DND-41 (cell line): ENCODE results near the gene FXYD5.
A peak's percentile ranks its signal among the peaks of the same experiment; 100 is the strongest.

Source experiments
- ATAC-seq: fragments of 200-7000 bp; cut with Tn5 transposase; 3 replicates; pipeline ENCODE4 v1.9.1; 2021; ENCODE audit warnings: low read depth; ENCODE audit not compliant: insufficient read depth
- DNase-seq: peaks from one replicate; pipeline ENCODE4 v3.0.0-alpha.2; 2020
- H2AFZ ChIP-seq: 2 replicates; pipeline ENCODE4 v1.6.0; 2012; ENCODE audit warnings: low read depth, low read length
- H3K27ac ChIP-seq: 2 replicates; pipeline ENCODE4 v1.5.1; 2012; ENCODE audit warnings: low read length, inconsistent platforms
- H3K27me3 ChIP-seq: fragments of 200-600 bp; sonication (generic); 2 replicates; pipeline ENCODE4 v1.6.0; 2012; ENCODE audit warnings: low read length, mild to moderate bottlenecking, inconsistent platforms; ENCODE audit not compliant: insufficient read depth, poor library complexity
- H3K36me3 ChIP-seq: 2 replicates; pipeline ENCODE4 v1.5.1; 2012; ENCODE audit warnings: low read length, inconsistent platforms; ENCODE audit not compliant: insufficient read depth
- H3K4me1 ChIP-seq: 2 replicates; pipeline ENCODE4 v1.5.1; 2012; ENCODE audit warnings: mild to moderate bottlenecking, low read length; ENCODE audit not compliant: insufficient read depth
- H3K4me2 ChIP-seq: 2 replicates; pipeline ENCODE4 v1.6.0; 2012; ENCODE audit warnings: mild to moderate bottlenecking, moderate library complexity, low read length, inconsistent platforms; ENCODE audit not compliant: insufficient read depth
- H3K4me3 ChIP-seq, 2 experiments: fragments of 200-600 bp in 1 of 2; shearing (Covaris generic) in 1 of 2; 2 replicates each; pipeline ENCODE4 v1.5.1; 2012 to 2016; ENCODE audit warnings: inconsistent platforms in 2 of 2, low read length in 2 of 2, mild to moderate bottlenecking in 2 of 2, low read depth in 1 of 2, moderate library complexity in 1 of 2
- H3K79me2 ChIP-seq: 2 replicates; pipeline ENCODE4 v1.6.0; 2012; ENCODE audit warnings: low read length, inconsistent platforms; ENCODE audit not compliant: insufficient read depth
- H3K9ac ChIP-seq: 2 replicates; pipeline ENCODE4 v1.6.0; 2012; ENCODE audit warnings: low read depth, mild to moderate bottlenecking, inconsistent platforms, low read length, moderate library complexity
- H3K9me3 ChIP-seq: 2 replicates; pipeline ENCODE4 v1.5.1; 2012; ENCODE audit warnings: low read length, moderate library complexity, mild to moderate bottlenecking, inconsistent platforms; ENCODE audit not compliant: insufficient read depth, severe bottlenecking
- H4K20me1 ChIP-seq: 2 replicates; pipeline ENCODE4 v1.6.0; 2012; ENCODE audit warnings: low read length; ENCODE audit not compliant: insufficient read depth
- EZH2 ChIP-seq: IDR thresholded peaks from 3 replicates; pipeline ENCODE4 v1.6.1; 2012; ENCODE audit warnings: borderline replicate concordance, low read depth, mild to moderate bottlenecking, moderate library complexity, low read length, inconsistent platforms; ENCODE audit not compliant: severe bottlenecking
- TF ChIP-seq, protein P1 (sequence below): IDR thresholded peaks from 2 replicates; pipeline ENCODE4 v1.5.1; 2012; ENCODE audit warnings: borderline replicate concordance, low read length, moderate library complexity, mild to moderate bottlenecking; ENCODE audit not compliant: poor library complexity, severe bottlenecking; ENCODE audit errors: extremely low read depth

The FXYD5 gene

DNA sequence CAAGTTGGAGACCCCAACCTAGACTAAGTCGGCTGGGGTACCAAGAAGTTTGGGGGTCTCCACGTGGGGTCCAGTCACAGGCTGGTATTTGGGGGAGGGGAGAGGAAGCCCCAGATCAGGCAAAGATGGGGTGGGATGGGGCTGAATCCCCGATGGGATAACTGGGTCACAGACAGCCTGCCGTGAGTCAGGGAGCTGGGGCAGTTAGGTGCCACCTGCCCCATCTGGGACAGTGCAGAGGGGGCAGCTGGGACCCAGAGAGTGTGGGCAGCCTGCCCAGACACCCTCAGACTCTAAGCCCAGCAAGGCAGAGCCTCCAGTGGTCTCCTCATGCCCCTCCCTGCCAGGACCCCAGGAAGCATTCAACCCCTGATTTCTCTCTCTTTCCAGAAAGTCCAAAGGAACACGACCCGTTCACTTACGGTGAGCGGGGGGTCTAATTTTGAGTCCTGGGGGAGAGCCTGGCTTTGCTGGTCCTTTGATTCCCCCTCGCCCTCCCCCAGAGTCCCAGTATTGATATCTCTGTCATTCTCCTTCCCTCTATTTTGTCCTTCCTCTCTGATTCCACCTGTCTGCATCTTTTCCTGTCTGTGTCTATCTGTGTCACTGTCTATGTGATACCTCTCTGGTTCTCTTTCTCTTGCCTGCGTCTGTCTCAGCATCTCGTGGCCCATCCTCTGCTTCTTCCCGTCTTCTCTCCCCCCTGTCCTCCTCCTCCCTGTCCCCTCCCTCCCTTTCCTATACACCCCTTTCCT lies 14.2 kb upstream of the FXYD5 start:
- Histone ChIP-seq H3K4me2 (peak overlapping the region; percentile 44), H2AFZ (no peak overlapping the region; the same call in 1 of the 2 replicates), H3K36me3 (no peaks in the 10 kb centered on the region), H4K20me1 (peaks cover 9% of the 10 kb centered on the region; the same call in 1 of the 2 replicates), H3K79me2 (no peaks in the 10 kb centered on the region), H3K9ac (no peak overlapping the region), H3K9me3 (no peaks in the 10 kb centered on the region), H3K27ac (no peak overlapping the region), H3K4me1 (peaks cover 11% of the 10 kb centered on the region), H3K4me3 (no peak overlapping the region), H3K27me3 (peaks cover 3% of the 10 kb centered on the region)
- DNase-seq = no peak
- no peak for ATAC-seq
- TF ChIP-seq EZH2 = no peak
- TF ChIP-seq, protein P1, sequence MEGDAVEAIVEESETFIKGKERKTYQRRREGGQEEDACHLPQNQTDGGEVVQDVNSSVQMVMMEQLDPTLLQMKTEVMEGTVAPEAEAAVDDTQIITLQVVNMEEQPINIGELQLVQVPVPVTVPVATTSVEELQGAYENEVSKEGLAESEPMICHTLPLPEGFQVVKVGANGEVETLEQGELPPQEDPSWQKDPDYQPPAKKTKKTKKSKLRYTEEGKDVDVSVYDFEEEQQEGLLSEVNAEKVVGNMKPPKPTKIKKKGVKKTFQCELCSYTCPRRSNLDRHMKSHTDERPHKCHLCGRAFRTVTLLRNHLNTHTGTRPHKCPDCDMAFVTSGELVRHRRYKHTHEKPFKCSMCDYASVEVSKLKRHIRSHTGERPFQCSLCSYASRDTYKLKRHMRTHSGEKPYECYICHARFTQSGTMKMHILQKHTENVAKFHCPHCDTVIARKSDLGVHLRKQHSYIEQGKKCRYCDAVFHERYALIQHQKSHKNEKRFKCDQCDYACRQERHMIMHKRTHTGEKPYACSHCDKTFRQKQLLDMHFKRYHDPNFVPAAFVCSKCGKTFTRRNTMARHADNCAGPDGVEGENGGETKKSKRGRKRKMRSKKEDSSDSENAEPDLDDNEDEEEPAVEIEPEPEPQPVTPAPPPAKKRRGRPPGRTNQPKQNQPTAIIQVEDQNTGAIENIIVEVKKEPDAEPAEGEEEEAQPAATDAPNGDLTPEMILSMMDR = no peak

DNA sequence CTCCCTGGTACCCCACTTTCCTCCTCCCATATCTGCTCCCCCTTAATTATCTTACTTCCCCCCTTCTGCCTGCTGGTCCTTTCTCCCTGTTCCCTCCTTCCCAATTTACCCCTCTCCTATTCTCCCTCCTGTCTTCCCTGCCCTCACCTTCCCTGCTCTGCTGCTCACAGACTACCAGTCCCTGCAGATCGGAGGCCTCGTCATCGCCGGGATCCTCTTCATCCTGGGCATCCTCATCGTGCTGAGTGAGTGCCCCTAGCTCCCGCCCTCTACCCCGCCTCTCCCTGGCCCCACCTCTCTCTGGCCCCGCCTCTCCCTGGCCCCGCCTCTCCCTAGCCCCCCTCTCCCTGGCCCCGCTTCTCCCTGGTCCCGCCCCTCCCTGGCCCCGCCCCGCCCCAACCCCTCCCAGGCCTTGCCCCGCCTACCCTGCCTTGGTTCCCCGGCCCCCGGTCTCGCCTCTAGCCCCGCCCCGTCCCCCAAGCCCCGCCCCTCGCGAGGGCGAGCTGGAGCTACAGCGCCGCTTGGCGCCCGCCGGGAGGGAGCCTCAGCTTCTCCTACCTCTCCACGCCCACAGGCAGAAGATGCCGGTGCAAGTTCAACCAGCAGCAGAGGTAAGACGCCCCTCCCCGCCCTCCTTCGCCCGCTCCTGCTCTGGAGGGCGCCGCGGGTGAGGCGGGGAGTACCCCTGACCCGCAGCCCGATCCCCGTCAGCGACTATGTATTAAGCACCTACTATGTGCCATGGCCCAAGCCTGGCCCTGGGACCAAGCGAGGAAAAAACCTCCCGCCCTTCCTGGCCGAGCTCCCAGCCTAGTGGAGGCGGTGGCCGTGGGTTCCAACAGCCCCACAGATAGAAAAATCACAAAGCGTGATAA lies 13.3 kb upstream of the FXYD5 start:
- Histone ChIP-seq H3K27me3 (peaks cover 3% of the 10 kb centered on the region), H4K20me1 (peaks cover 9% of the 10 kb centered on the region; the same call in 1 of the 2 replicates), H3K36me3 (no peaks in the 10 kb centered on the region), H3K9me3 (no peaks in the 10 kb centered on the region), H3K4me1 (peaks cover 11% of the 10 kb centered on the region), H3K79me2 (no peaks in the 10 kb centered on the region), H2AFZ (peak overlapping the region; percentile 50; the same call in 1 of the 2 replicates), H3K27ac (no peak overlapping the region), H3K4me3 (no peak overlapping the region), H3K4me2 (peak overlapping the region; percentile 49), H3K9ac (no peak overlapping the region)
- ATAC-seq = peak; percentile 90
- peak; percentile 92 for DNase-seq
- TF ChIP-seq, protein P1 = peak; percentile 67
- TF ChIP-seq EZH2 = no peak

DNA sequence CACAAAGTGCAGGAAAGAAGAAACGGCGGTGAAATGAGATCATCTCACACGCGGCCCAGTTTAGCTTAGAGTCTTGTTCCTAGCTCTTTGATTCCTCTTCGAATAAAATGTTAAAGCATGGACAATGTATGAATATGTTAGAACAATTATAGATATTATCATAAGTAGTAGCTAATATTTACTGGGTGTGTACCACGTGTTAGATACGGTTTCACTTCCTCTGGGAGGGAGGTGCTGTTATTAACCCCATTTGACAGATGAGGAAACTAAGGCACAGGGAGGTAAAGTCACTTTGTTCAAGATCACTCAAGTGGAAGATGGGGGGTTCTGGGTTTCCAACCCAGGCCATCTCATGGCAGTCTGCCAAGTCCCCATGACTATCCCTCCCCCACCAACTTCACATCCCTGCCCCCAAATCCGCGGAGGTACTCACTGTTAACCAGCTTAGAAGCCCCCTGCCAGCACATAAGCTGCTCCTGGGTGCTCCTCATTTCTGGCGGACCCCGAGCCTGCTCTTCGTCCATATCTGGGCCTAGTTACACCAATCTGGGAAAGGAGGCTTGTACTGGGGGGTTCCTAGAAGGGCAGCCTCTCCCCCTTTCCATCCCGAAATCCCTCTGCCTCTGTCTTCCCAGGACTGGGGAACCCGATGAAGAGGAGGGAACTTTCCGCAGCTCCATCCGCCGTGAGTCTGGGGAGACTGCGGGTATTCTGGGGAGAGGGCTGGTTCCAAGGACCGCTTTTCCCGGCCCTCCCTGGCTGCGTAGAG lies 12.5 kb upstream of the FXYD5 start:
- Histone ChIP-seq H3K9me3 (no peaks in the 10 kb centered on the region), H2AFZ (no peak overlapping the region)

More for the DNA sequence above, 12.5 kb upstream of the FXYD5 start:
- DNase-seq (no peak), ATAC-seq (no peak)
- peaks cover 11% of the 10 kb centered on the region for H3K4me1 ChIP-seq
- H3K27me3 ChIP-seq = peaks cover 3% of the 10 kb centered on the region
- TF ChIP-seq, protein P1 = no peak
- no peak for TF ChIP-seq EZH2
- no peaks in the 10 kb centered on the region for H3K79me2 ChIP-seq
- H3K27ac ChIP-seq = no peak overlapping the region
- no peaks in the 10 kb centered on the region for H3K36me3 ChIP-seq
- no peak overlapping the region for H3K4me2 ChIP-seq
- no peak overlapping the region for H3K4me3 ChIP-seq
- peaks cover 9% of the 10 kb centered on the region; the same call in 1 of the 2 replicates for H4K20me1 ChIP-seq
- H3K9ac ChIP-seq = no peak overlapping the region
